ENCODE results near the gene PLCB3. TPM values are rescaled to one million over a fixed set of nuclear protein-coding genes. Genes with fewer than 3 reads are reported as not detected.

Gene PLCB3
- total RNA-seq, 1 donor from 2014 or later = 25.4 TPM

GRCh38 chr11:64204464-64204989, 46.8 kb upstream of the PLCB3 start:
- H3K36me3 ChIP-seq (ENCODE audit: control insufficient read depth, insufficient read depth, low read length) = peaks cover 2% of the 10 kb centered on the region
- no peak overlapping the region for H3K4me3 ChIP-seq (ENCODE audit: low read depth, low read length)
- DNase-seq (ENCODE audit: low read depth) = peak; percentile 69
- peak; percentile 77 for TF ChIP-seq CTCF (IDR thresholded peaks at IDR 0.05; ENCODE audit: insufficient read depth, low read length, poor library complexity, severe bottlenecking)
- H3K27me3 ChIP-seq (ENCODE audit: control insufficient read depth, insufficient read depth, low read length) = no peaks in the 10 kb centered on the region

GRCh38 chr11:64206457-64207255, 44.7 kb upstream of the PLCB3 start, which contains the start of gene FERMT3:
TSS of gene FERMT3 (plus strand) at chr11:64206721. CDS start at chr11:64207365, 644 bp downstream.
- no peak for TF ChIP-seq CTCF (IDR thresholded peaks at IDR 0.05; ENCODE audit: insufficient read depth, low read length, poor library complexity, severe bottlenecking)
- DNase-seq (ENCODE audit: low read depth) = no peak
- H3K27me3 ChIP-seq (ENCODE audit: control insufficient read depth, insufficient read depth, low read length) = no peaks in the 10 kb centered on the region
- peaks cover 2% of the 10 kb centered on the region for H3K36me3 ChIP-seq (ENCODE audit: control insufficient read depth, insufficient read depth, low read length)
- no peak within 1 kb of the TSS for H3K4me3 ChIP-seq (ENCODE audit: low read depth, low read length)

- DNase-seq (ENCODE audit: low read depth) = no peak
- TF ChIP-seq CTCF (IDR thresholded peaks at IDR 0.05; ENCODE audit: insufficient read depth, low read length, poor library complexity, severe bottlenecking) = no peak
- H3K4me3 ChIP-seq (ENCODE audit: low read depth, low read length) = no peak overlapping the region
- no peaks in the 10 kb centered on the region for H3K27me3 ChIP-seq (ENCODE audit: control insufficient read depth, insufficient read depth, low read length)
- H3K36me3 ChIP-seq (ENCODE audit: control insufficient read depth, insufficient read depth, low read length) = peaks cover 2% of the 10 kb centered on the region
Measured at GRCh38 chr11:64207256-64208085, 43.9 kb upstream of the PLCB3 start.

GRCh38 chr11:64208086-64208795, 43.1 kb upstream of the PLCB3 start:
- Histone ChIP-seq H3K4me3 (ENCODE audit: low read depth, low read length) (no peak overlapping the region), H3K27me3 (ENCODE audit: control insufficient read depth, insufficient read depth, low read length) (no peaks in the 10 kb centered on the region), H3K36me3 (ENCODE audit: control insufficient read depth, insufficient read depth, low read length) (peaks cover 2% of the 10 kb centered on the region)
- DNase-seq (ENCODE audit: low read depth) = no peak
- no peak for TF ChIP-seq CTCF (IDR thresholded peaks at IDR 0.05; ENCODE audit: insufficient read depth, low read length, poor library complexity, severe bottlenecking)

GRCh38 chr11:64208796-64209562, 42.4 kb upstream of the PLCB3 start:
- no peaks in the 10 kb centered on the region for H3K27me3 ChIP-seq (ENCODE audit: control insufficient read depth, insufficient read depth, low read length)
- H3K4me3 ChIP-seq (ENCODE audit: low read depth, low read length) = no peak overlapping the region
- peaks cover 2% of the 10 kb centered on the region for H3K36me3 ChIP-seq (ENCODE audit: control insufficient read depth, insufficient read depth, low read length)
- no peak for DNase-seq (ENCODE audit: low read depth)
- TF ChIP-seq CTCF (IDR thresholded peaks at IDR 0.05; ENCODE audit: insufficient read depth, low read length, poor library complexity, severe bottlenecking) = no peak

Data from kidney epithelial cell (primary cell).